ENCODE data around the gene UPF1. TPM values are rescaled to one million over a fixed set of nuclear protein-coding genes. Genes with fewer than 3 reads are reported as not detected.

Gene UPF1
- total RNA-seq, 1 donor from 2014 or later: 110 TPM

GRCh38 chr19:18839465-18840287, 7.9 kb downstream of the UPF1 start:
- no peak overlapping the region for H3K4me3 Mint-ChIP-seq
- intact Hi-C loops (cut with micrococcal nuclease): loop anchor here (10.0 kb wide), 2 partner anchors 45 to 375 kb away; partner anchors contain the start of gene COMP
- no peak for DNase-seq
- H3K27me3 Mint-ChIP-seq: no peaks in the 10 kb centered on the region
- no peaks in the 10 kb centered on the region for H3K9me3 Mint-ChIP-seq
- peaks cover 34% of the 10 kb centered on the region for H3K36me3 Mint-ChIP-seq (ENCODE audit: low read depth)
- peaks cover 61% of the 10 kb centered on the region for H3K4me1 Mint-ChIP-seq
- H3K27ac Mint-ChIP-seq: peak overlapping the region; percentile 45

DNA sequence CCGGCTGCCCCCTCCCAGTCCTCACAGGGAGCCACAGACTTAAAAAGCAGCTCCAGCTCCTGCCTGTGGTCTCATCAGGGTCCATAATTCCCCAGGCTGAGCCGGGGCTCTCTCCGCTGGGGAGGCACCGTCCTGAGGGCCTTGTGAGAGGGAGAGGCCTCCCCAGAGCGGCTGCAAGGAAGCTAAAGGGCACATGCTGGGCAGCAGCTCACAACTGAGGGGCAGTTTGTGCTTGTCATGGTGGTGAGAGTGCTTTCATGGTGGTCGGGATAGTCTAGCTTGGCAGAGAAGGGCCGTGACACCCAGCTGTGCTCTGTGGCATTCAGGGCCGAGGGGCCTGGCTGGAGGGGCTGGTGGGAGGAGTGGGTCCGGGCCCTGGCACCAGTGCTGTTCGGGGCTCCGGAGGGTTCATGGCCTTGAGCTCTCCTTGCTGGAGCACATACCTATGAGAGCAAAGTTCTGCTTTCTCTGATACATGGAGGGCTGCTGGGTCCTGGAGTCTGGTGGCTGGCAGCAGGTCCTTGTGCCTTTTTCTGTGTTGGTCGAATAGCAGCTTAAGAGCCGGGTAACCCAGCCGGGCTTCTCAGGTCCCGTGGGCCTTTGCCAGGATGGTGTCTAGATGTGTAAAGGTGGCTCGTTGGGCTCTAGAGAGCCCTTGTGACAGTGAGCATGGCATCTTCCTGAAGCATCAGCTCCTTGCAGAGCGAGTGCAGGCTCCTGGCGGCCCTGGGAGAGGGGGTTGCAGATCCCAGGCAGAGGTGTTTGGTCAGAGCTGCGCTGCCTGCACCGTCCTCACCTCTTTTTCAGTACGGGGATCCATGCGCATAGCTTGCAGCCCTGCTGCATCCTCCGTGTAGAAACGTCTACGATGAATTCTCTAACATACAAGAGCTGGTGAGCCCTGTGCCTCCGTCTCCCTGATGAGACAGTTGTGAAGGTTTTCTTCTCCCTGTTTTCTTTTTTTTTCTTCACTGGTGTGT, 8.8 kb downstream of the UPF1 start:
- DNase-seq: no peak
- Mint-ChIP-seq H3K4me3 (no peak overlapping the region), H3K36me3 (ENCODE audit: low read depth) (peaks cover 30% of the 10 kb centered on the region), H3K4me1 (peaks cover 58% of the 10 kb centered on the region), H3K27ac (peak overlapping the region; percentile 41), H3K27me3 (no peaks in the 10 kb centered on the region), H3K9me3 (no peaks in the 10 kb centered on the region)
- intact Hi-C loops (cut with micrococcal nuclease): loop anchor here (10.0 kb wide), 2 partner anchors 46 to 376 kb away; partner anchors contain the start of gene COMP

DNA sequence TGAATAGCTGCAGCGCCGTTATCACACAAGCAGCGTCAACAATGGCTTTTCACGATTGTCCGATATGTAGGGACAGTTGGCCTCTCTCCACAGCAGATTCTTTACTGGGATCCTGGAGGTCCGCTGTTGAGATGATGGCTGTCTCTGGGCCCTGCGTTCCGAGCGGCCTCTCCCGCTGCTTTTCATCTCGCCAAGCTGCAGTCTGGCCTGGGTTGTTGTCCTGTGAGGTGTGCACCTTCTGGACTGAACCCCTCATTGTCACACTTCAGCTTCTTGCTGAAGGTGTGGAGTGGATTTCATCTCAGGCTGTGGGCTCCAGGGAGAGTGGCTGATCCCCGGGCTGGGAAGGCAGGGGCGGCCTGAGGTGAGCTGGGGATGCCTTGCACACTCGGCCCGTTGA, 9.6 kb downstream of the UPF1 start:
- peaks cover 55% of the 10 kb centered on the region for H3K4me1 Mint-ChIP-seq
- H3K27me3 Mint-ChIP-seq: no peaks in the 10 kb centered on the region
- no peak for DNase-seq
- H3K36me3 Mint-ChIP-seq (ENCODE audit: low read depth): peaks cover 26% of the 10 kb centered on the region
- intact Hi-C loops (cut with micrococcal nuclease): loop anchor here (10.0 kb wide), 2 partner anchors 47 to 377 kb away; partner anchors contain the start of gene COMP
- H3K9me3 Mint-ChIP-seq: no peaks in the 10 kb centered on the region
- no peak overlapping the region for H3K27ac Mint-ChIP-seq
- no peak overlapping the region for H3K4me3 Mint-ChIP-seq

- no peak for DNase-seq
- Mint-ChIP-seq H3K27me3 (no peaks in the 10 kb centered on the region), H3K4me1 (peaks cover 56% of the 10 kb centered on the region), H3K27ac (peak overlapping the region; percentile 31), H3K9me3 (no peaks in the 10 kb centered on the region), H3K4me3 (peak overlapping the region; percentile 16), H3K36me3 (ENCODE audit: low read depth) (peaks cover 25% of the 10 kb centered on the region)
- intact Hi-C loops (cut with micrococcal nuclease): loop anchor here (10.0 kb wide), 2 partner anchors 47 to 377 kb away; partner anchors contain the start of gene COMP
Measured at GRCh38 chr19:18842166-18842565, 10.4 kb downstream of the UPF1 start.

DNA sequence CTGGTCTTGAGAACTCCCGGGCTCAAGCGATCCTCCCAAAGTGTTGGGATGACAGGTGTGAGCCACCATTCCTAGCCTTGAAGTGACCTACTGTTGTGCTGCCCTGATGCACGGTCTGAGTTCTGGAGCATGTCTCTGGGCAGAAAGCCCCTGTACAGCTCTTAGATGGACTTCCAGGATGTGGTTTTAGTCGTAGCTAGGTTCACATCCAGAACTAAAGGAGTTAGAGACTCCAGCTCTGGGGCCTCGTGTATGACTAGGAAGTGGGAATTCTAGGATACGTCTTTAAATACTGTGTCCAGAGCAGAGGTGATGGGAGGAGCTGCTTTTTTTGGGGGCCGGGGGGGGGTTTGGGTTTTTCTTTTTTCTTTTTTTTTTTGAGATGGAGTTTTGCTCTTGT, 12.2 kb downstream of the UPF1 start:
- H3K36me3 Mint-ChIP-seq (ENCODE audit: low read depth): peaks cover 29% of the 10 kb centered on the region
- H3K4me1 Mint-ChIP-seq: peaks cover 49% of the 10 kb centered on the region
- intact Hi-C loops (cut with micrococcal nuclease): loop anchor here (10.0 kb wide), 2 partner anchors 49 to 379 kb away; partner anchors contain the start of gene COMP
- no peaks in the 10 kb centered on the region for H3K27me3 Mint-ChIP-seq
- H3K9me3 Mint-ChIP-seq: no peaks in the 10 kb centered on the region
- peak overlapping the region; percentile 73 for H3K4me3 Mint-ChIP-seq
- DNase-seq: no peak
- H3K27ac Mint-ChIP-seq: peak overlapping the region; percentile 87

DNA sequence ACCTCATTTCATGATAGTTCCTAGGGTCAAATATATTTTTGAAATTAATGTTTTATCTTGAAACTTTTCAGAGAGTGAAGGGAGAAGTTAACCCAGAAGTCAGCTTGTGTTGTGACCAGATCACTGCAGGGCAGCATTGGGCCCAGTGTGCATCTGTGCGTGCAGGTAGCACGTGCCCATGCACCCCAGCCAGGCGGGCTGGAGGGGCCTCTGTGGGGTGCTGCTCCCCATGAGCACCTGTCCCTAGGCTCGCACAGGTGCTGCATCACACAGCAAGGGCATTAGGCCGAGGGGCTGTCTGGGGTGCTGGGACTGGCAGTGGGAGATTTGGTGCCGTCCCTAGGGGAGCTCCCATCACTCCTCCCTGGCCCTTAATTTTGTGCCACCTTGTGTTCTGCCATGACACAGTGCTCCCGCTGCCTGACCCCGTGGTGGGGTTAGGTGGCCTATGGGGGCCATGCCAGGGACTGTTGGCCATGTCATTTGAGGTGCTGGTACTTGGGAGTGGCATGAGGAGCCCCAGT, 13.1 kb downstream of the UPF1 start:
- Mint-ChIP-seq H3K4me3 (no peak overlapping the region), H3K4me1 (peaks cover 56% of the 10 kb centered on the region), H3K36me3 (ENCODE audit: low read depth) (peaks cover 34% of the 10 kb centered on the region), H3K9me3 (no peaks in the 10 kb centered on the region), H3K27me3 (no peaks in the 10 kb centered on the region), H3K27ac (no peak overlapping the region)
- DNase-seq: no peak
- intact Hi-C loops (cut with micrococcal nuclease): loop anchor here (5.0 to 10.0 kb wide), 3 partner anchors 50 to 380 kb away; partner anchors contain the start of genes COMP and REX1BD

DNA sequence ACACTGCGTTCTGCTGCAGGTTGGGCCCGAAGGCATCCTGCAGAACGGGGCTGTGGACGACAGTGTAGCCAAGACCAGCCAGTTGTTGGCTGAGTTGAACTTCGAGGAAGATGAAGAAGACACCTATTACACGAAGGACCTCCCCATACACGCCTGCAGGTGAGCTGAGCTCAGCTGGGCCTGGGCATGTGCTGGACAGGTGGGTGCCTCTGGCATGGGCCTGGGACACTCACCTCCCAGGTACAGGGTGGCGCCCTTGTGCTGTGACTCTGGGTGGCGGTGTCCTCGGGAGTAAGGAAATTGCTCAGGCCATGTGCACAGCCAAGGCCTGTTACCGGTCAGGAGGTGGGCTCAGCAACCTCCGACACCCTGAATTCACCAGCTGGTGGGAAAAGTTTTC, 14.2 kb downstream of the UPF1 start:
- Mint-ChIP-seq H3K36me3 (ENCODE audit: low read depth) (peaks cover 44% of the 10 kb centered on the region), H3K27me3 (no peaks in the 10 kb centered on the region), H3K4me3 (no peak overlapping the region), H3K9me3 (no peaks in the 10 kb centered on the region), H3K27ac (no peak overlapping the region), H3K4me1 (peaks cover 52% of the 10 kb centered on the region)
- intact Hi-C loops (cut with micrococcal nuclease): loop anchor here (5.0 to 10.0 kb wide), 3 partner anchors 51 to 381 kb away; partner anchors contain the start of genes COMP and REX1BD
- DNase-seq: no peak

DNA sequence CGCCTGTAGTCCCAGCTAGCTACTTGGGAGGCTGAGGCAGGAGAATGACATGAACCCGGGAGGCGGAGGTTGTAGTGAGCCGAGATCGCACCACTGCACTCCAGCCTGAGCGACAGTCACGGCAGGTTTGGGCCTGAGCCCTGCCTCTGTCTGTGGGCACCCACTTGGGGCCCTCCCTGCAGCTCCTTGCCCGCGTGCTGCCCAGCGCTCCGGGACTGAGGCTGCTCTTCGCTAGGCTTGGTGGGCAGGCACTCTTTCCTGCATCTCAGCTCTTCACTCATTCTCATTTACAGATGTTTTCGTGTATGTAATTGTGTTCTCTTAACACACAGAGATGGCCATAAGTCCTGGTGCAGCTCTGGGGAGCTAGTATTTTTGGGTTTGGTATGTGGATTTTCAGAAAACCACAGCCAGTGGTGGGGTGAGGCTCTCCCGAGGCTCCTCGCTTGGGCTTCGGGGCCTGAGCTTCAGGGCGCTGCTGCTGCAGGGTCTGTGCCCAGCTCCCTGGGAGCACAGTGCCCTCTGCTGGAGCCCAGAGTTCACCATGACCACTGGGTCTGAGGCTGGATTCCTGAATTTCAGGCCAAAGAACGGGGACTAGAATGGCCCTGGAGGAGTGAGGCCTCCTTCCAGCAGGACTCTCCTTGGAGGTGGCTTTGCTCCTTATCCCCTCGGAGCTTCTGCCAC, 15.2 kb downstream of the UPF1 start:
- Mint-ChIP-seq H3K27ac (peak overlapping the region; percentile 69), H3K9me3 (no peaks in the 10 kb centered on the region), H3K27me3 (no peaks in the 10 kb centered on the region), H3K4me3 (no peak overlapping the region), H3K4me1 (peaks cover 48% of the 10 kb centered on the region), H3K36me3 (ENCODE audit: low read depth) (peaks cover 49% of the 10 kb centered on the region)
- peak; percentile 89 for DNase-seq
- intact Hi-C loops (cut with micrococcal nuclease): loop anchor here (5.0 to 10.0 kb wide), 3 partner anchors 52 to 382 kb away; partner anchors contain the start of genes COMP and REX1BD

GRCh38 chr19:18847549-18848463, 16.0 kb downstream of the UPF1 start:
- H3K27ac Mint-ChIP-seq: no peak overlapping the region
- intact Hi-C loops (cut with micrococcal nuclease): loop anchor here (5.0 to 10.0 kb wide), 3 partner anchors 53 to 383 kb away; partner anchors contain the start of genes COMP and REX1BD
- no peak overlapping the region for H3K4me3 Mint-ChIP-seq
- H3K4me1 Mint-ChIP-seq: peaks cover 45% of the 10 kb centered on the region
- no peaks in the 10 kb centered on the region for H3K9me3 Mint-ChIP-seq
- no peaks in the 10 kb centered on the region for H3K27me3 Mint-ChIP-seq
- peaks cover 49% of the 10 kb centered on the region for H3K36me3 Mint-ChIP-seq (ENCODE audit: low read depth)
- DNase-seq: no peak

DNA sequence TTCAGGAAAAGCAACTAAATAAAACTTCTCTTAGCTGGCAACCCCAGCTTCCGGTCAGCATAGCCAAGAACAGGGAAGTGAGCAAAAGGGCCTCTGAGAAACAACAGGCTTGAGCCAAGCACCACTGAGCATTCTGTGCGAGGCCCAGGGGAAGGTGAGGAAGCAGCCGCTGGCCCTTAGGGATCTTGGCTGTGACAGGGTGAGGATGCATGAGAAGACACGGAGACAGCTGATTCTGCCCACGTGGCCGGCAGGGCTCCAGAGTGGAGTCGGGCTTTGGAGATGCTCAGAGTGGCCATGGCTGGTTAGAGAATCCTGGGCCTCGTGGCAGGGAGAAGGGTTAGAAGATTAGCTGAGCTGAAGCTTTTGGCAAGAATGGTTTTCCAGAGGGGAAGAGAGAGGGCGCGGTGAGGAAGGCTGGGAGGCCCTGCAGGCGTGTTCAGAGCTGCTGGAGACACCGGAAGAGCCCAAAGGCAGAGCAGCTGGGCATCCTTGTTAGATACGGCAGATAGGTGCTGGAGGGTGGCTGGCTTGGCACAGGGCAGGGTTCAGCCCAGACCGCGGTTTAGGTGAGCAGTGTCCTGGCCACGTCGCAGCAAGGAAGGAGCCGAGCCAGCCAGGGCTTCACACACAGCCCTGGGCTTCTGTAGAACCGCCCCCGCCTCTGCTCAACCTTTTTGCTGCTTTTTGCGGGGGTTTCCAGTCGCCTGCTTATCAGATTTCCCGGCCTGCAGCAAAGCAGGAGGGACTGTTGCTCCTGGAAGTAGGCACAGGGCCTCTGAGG, 17.3 kb downstream of the UPF1 start:
- H3K36me3 Mint-ChIP-seq (ENCODE audit: low read depth): peaks cover 52% of the 10 kb centered on the region
- H3K27ac Mint-ChIP-seq: peak overlapping the region; percentile 54
- intact Hi-C loops (cut with micrococcal nuclease): loop anchor here (5.0 to 10.0 kb wide), 3 partner anchors 54 to 384 kb away; partner anchors contain the start of genes COMP and REX1BD
- H3K27me3 Mint-ChIP-seq: no peaks in the 10 kb centered on the region
- peaks cover 33% of the 10 kb centered on the region for H3K4me1 Mint-ChIP-seq
- no peak for DNase-seq
- no peaks in the 10 kb centered on the region for H3K9me3 Mint-ChIP-seq
- peak overlapping the region; percentile 32 for H3K4me3 Mint-ChIP-seq

DNA sequence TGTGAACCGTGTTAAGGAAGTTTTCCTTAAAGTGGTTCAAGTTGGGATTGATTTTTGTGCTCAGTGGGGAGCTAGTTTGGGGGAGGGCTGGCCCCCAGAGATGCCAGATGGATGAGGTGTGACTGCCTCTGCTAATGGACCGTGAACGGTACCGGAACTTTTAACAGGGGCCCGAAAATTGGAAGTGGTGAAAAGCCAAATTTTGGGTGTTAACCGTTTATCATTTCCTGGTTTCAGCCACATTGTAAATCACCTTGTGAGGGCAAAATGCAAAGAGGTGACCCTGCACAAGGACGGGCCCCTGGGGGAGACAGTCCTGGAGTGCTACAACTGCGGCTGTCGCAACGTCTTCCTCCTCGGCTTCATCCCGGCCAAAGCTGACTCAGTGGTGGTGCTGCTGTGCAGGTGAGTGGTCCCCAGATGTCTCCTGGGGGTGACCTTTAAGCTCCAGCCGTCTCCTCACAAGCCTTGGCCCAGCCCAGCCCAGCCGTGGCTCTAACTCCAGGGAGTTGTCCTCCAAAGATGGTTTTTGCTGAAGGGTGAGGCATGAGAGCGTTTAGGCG, 18.2 kb downstream of the UPF1 start:
- no peak for DNase-seq
- no peaks in the 10 kb centered on the region for H3K27me3 Mint-ChIP-seq
- peak overlapping the region; percentile 54 for H3K27ac Mint-ChIP-seq
- peaks cover 30% of the 10 kb centered on the region for H3K4me1 Mint-ChIP-seq
- H3K4me3 Mint-ChIP-seq: peak overlapping the region; percentile 32
- peaks cover 57% of the 10 kb centered on the region for H3K36me3 Mint-ChIP-seq (ENCODE audit: low read depth)
- H3K9me3 Mint-ChIP-seq: no peaks in the 10 kb centered on the region
- intact Hi-C loops (cut with micrococcal nuclease): loop anchor here (5.0 to 10.0 kb wide), 3 partner anchors 55 to 385 kb away; partner anchors contain the start of genes COMP and REX1BD

Measured in activated CD4-positive, alpha-beta T cell treated with anti-CD3 and anti-CD28 coated beads, Interleukin-2, amount 10 ng/mL, durations not matched to agents 24 days and 14 days (primary cell).